Aorta (tissue), 5 donors: Measurements from ENCODE around the gene NDUFS7. TPM values are rescaled to one million over a fixed set of nuclear protein-coding genes. Genes with fewer than 3 reads are reported as not detected.

Experiments
- ATAC-seq: fragments of 200-7000 bp; cut with Tn5 transposase; one replicate; pipeline ENCODE4 v1.9.1; 2022; ENCODE audit warnings: moderate library complexity; ENCODE audit not compliant: low FRiP score
- DNase-seq, 2 donors: peaks; one replicate each; pipeline ENCODE4 v3.0.0-alpha.2; 2020
- H3K27ac ChIP-seq, 2 donors: one replicate each; pipeline ENCODE4 v1.5.1; 2013; ENCODE audit warnings: low read length in 2 of 2, mild to moderate bottlenecking in 2 of 2, moderate library complexity in 2 of 2, control low read depth in 1 of 2, inconsistent platforms in 1 of 2, low read depth in 1 of 2
- H3K27me3 ChIP-seq, 2 donors: one replicate each; pipeline ENCODE4 v1.6.1; 2013; ENCODE audit warnings: control low read depth in 1 of 2, low read length in 1 of 2, mild to moderate bottlenecking in 1 of 2, moderate library complexity in 1 of 2; ENCODE audit not compliant: insufficient read depth in 2 of 2, control insufficient read depth in 1 of 2
- H3K36me3 ChIP-seq, 2 donors: one replicate each; pipeline ENCODE4 v1.6.1; 2013; ENCODE audit warnings: control low read depth in 1 of 2, low read length in 1 of 2, mild to moderate bottlenecking in 1 of 2; ENCODE audit not compliant: insufficient read depth in 2 of 2, control insufficient read depth in 1 of 2
- H3K4me1 ChIP-seq, 2 donors: one replicate each; pipeline ENCODE4 v1.6.1; 2013; ENCODE audit warnings: low read length in 2 of 2, control low read depth in 1 of 2, mild to moderate bottlenecking in 1 of 2, moderate library complexity in 1 of 2; ENCODE audit not compliant: insufficient read depth in 2 of 2, control insufficient read depth in 1 of 2
- H3K4me3 ChIP-seq, 2 donors: one replicate each; pipeline ENCODE4 v1.5.1; 2013; ENCODE audit warnings: low read length in 2 of 2, control low read depth in 1 of 2, mild to moderate bottlenecking in 1 of 2
- H3K9me3 ChIP-seq: one replicate; pipeline ENCODE4 v1.6.1; 2013; ENCODE audit warnings: mild to moderate bottlenecking, low read length; ENCODE audit not compliant: control insufficient read depth
- WGBS, 2 donors: extraction: QIAGEN DNeasy Blood & Tissue Kit; methylation state at CpG; one replicate each; pipeline ENCODE4 v1.1.7; 2013; 5-methylcytosine and 5-hydroxymethylcytosine counted together
- intact Hi-C, 2 donors: fragments of 100-400 bp; cut with DNase I; formaldehyde crosslinking; loops; one replicate each; pipeline versions ENCODE4 v1.14.2 to v1.15.0; 2022
- polyA plus RNA-seq, 2 donors: library from polyadenylated mRNA; stranded (reverse); fragments of 200-250 nt; gene quantifications; one replicate each; pipeline ENCODE4 v1.2.3, GENCODE V29; 2013
- total RNA-seq, 2 donors: library from RNA; stranded (reverse); fragmentation: NEBNext Ultra II Directional; extraction: Animal tissue kit (Norgen Biotek cat#: 25700); gene quantifications; one replicate each; pipeline ENCODE4 v1.2.1, GENCODE V29; 2021
- donor health status: healthy with polysubstance abuse.
- donor health status: Bipolar disorder and iron deficiency.
- donor health status: DM: no; HTN: no; CAD: no.
- donor health status: DM: no; HTN: no; CAD: no.
- donor health status: DM: yes; HTN: yes; CAD: no.

NDUFS7 gene
- total and polyA plus RNA-seq, 4 donors = 47.7 to 105 (median 60.2) TPM

GRCh38 chr19:1370579-1371361 lies 12.9 kb upstream of the NDUFS7 start:
- no peaks in the 10 kb centered on the region for H3K27me3 ChIP-seq
- H3K4me3 ChIP-seq = no peak overlapping the region
- DNase-seq = no peak
- no peaks in the 10 kb centered on the region for H3K4me1 ChIP-seq
- peak; percentile 11 for ATAC-seq
- H3K27ac ChIP-seq = no peak overlapping the region
- H3K36me3 ChIP-seq = peaks cover 0 to 21% of the 10 kb centered on the region in 2 donors
- 88 to 90% methylated on average over 52 of the region's 52 CpGs for WGBS, 2 donors
- H3K9me3 ChIP-seq = no peaks in the 10 kb centered on the region
- intact Hi-C loops = no loop called here

GRCh38 chr19:1373042-1373533 lies 10.6 kb upstream of the NDUFS7 start:
- DNase-seq (no peak), ATAC-seq (no peak)
- Histone ChIP-seq H3K27ac (no peak overlapping the region), H3K4me3 (no peak overlapping the region), H3K36me3 (peaks cover 2 to 21% of the 10 kb centered on the region in 2 donors), H3K27me3 (no peaks in the 10 kb centered on the region), H3K4me1 (no peaks in the 10 kb centered on the region), H3K9me3 (no peaks in the 10 kb centered on the region)
- 81 to 87% methylated on average over 20 of the region's 20 CpGs for WGBS, 2 donors
- intact Hi-C loops = no loop called here

- H3K9me3 ChIP-seq = no peaks in the 10 kb centered on the region
- H3K4me3 ChIP-seq = no peak overlapping the region
- no peaks in the 10 kb centered on the region for H3K27me3 ChIP-seq
- ATAC-seq = no peak
- peaks cover 2 to 21% of the 10 kb centered on the region in 2 donors for H3K36me3 ChIP-seq
- intact Hi-C loops = no loop called here
- 65 to 70% methylated on average over 22 of the region's 22 CpGs for WGBS, 2 donors
- H3K27ac ChIP-seq = no peak overlapping the region
- no peak for DNase-seq
- H3K4me1 ChIP-seq = no peaks in the 10 kb centered on the region
Observed at GRCh38 chr19:1373534-1374249, 10.0 kb upstream of the NDUFS7 start.

GRCh38 chr19:1374250-1374577 lies 9.5 kb upstream of the NDUFS7 start:
- Histone ChIP-seq H3K4me1 (no peaks in the 10 kb centered on the region), H3K27me3 (no peaks in the 10 kb centered on the region), H3K9me3 (no peaks in the 10 kb centered on the region), H3K36me3 (peaks cover 2 to 21% of the 10 kb centered on the region in 2 donors), H3K27ac (no peak overlapping the region), H3K4me3 (no peak overlapping the region)
- DNase-seq = no peak
- no peak for ATAC-seq
- intact Hi-C loops = no loop called here
- 78 to 87% methylated on average over 11 to 12 of the region's 12 CpGs for WGBS, 2 donors

GRCh38 chr19:1376415-1376805 lies 7.3 kb upstream of the NDUFS7 start:
- 95% methylated on average over 17 of the region's 17 CpGs for WGBS, 2 donors
- intact Hi-C loops = no loop called here
- ATAC-seq (no peak), DNase-seq (no peak)
- Histone ChIP-seq H3K27ac (no peak overlapping the region), H3K27me3 (no peaks in the 10 kb centered on the region), H3K4me1 (no peaks in the 10 kb centered on the region), H3K9me3 (no peaks in the 10 kb centered on the region), H3K4me3 (no peak overlapping the region), H3K36me3 (peaks cover 2 to 12% of the 10 kb centered on the region in 2 donors)

GRCh38 chr19:1377176-1377964 lies 6.3 kb upstream of the NDUFS7 start:
- no peak overlapping the region for H3K27ac ChIP-seq
- WGBS, 2 donors = 95% methylated on average over 40 to 43 of the region's 43 CpGs
- H3K4me1 ChIP-seq = no peaks in the 10 kb centered on the region
- no peaks in the 10 kb centered on the region for H3K9me3 ChIP-seq
- H3K4me3 ChIP-seq = no peak overlapping the region
- peak in 1 of 2 donors; percentile 75 for DNase-seq
- no peaks in the 10 kb centered on the region for H3K27me3 ChIP-seq
- peaks cover 2 to 12% of the 10 kb centered on the region in 2 donors for H3K36me3 ChIP-seq
- intact Hi-C loops = no loop called here
- peak; percentile 36 for ATAC-seq

GRCh38 chr19:1377965-1378785 lies 5.5 kb upstream of the NDUFS7 start:
- 86 to 90% methylated on average over 33 of the region's 33 CpGs for WGBS, 2 donors
- H3K27ac ChIP-seq = no peak overlapping the region
- no peak overlapping the region for H3K4me3 ChIP-seq
- H3K27me3 ChIP-seq = no peaks in the 10 kb centered on the region
- intact Hi-C loops = no loop called here
- ATAC-seq (no peak), DNase-seq (no peak)
- H3K36me3 ChIP-seq = peaks cover 2 to 7% of the 10 kb centered on the region in 2 donors
- no peaks in the 10 kb centered on the region for H3K9me3 ChIP-seq
- H3K4me1 ChIP-seq = no peaks in the 10 kb centered on the region
